Peyer's patch (tissue), 4 donors: ENCODE data around the gene POLR3H. TPM values are rescaled to one million over a fixed set of nuclear protein-coding genes. Genes with fewer than 3 reads are reported as not detected.

Source experiments
- DNase-seq, 3 donors: peaks; one replicate each; pipeline ENCODE4 v3.0.0-alpha.2; 2017 to 2019
- H3K27ac ChIP-seq, 4 donors: fragments of 200-600 bp; sonication (generic); one replicate each; pipeline ENCODE4 v1.5.1; 2016 to 2019
- H3K27me3 ChIP-seq, 2 donors: fragments of 200-600 bp; sonication (generic); one replicate each; pipeline ENCODE4 v1.5.1; 2019
- H3K36me3 ChIP-seq, 3 donors: fragments of 200-600 bp; sonication (generic); one replicate each; pipeline ENCODE4 v1.5.1; 2016 to 2019
- H3K4me1 ChIP-seq, 4 donors: fragments of 200-600 bp; sonication (generic); one replicate each; pipeline ENCODE4 v1.5.1; 2016 to 2019
- H3K4me3 ChIP-seq, 4 donors: fragments of 200-600 bp; sonication (generic); 1 replicate in 3 of 4; 2 replicates in 1 of 4; pipeline ENCODE4 v1.5.1; 2016 to 2019; ENCODE audit warnings: mild to moderate bottlenecking in 1 of 4
- H3K9me3 ChIP-seq, 4 donors: fragments of 200-600 bp; sonication (generic); one replicate each; pipeline ENCODE4 v1.5.1; 2016 to 2019; ENCODE audit warnings: mild to moderate bottlenecking in 1 of 4
- POLR2A ChIP-seq, 2 donors: fragments of 450-650 bp; IDR thresholded peaks; one replicate each; pipeline ENCODE4 v1.5.1; 2017; ENCODE audit warnings: antibody characterized with exemption in 2 of 2, mild to moderate bottlenecking in 2 of 2, moderate library complexity in 2 of 2
- total RNA-seq, 4 donors: library from RNA; depleted of rRNA; stranded (reverse); fragments of >200 nt; gene quantifications; one replicate each; pipeline ENCODE4 v1.1.0, GENCODE V29; 2016
- TF ChIP-seq, protein P1 (sequence below), 6 experiments: fragments of 450-650 bp in 4 of 6; fragments of 200-600 bp in 2 of 6; sonication (generic) in 1 of 6; IDR thresholded peaks; one replicate each; pipeline ENCODE4 v1.5.1; 2017 to 2019; ENCODE audit warnings: antibody characterized with exemption in 6 of 6, mild to moderate bottlenecking in 3 of 6, moderate library complexity in 1 of 6

Gene POLR3H
- total RNA-seq, 4 donors from 2014 or later = 9.5 to 14.9 (median 13.0) TPM

GRCh38 chr22:41584881-41585280, 40.6 kb upstream of the POLR3H start:
- TF ChIP-seq, protein P1, sequence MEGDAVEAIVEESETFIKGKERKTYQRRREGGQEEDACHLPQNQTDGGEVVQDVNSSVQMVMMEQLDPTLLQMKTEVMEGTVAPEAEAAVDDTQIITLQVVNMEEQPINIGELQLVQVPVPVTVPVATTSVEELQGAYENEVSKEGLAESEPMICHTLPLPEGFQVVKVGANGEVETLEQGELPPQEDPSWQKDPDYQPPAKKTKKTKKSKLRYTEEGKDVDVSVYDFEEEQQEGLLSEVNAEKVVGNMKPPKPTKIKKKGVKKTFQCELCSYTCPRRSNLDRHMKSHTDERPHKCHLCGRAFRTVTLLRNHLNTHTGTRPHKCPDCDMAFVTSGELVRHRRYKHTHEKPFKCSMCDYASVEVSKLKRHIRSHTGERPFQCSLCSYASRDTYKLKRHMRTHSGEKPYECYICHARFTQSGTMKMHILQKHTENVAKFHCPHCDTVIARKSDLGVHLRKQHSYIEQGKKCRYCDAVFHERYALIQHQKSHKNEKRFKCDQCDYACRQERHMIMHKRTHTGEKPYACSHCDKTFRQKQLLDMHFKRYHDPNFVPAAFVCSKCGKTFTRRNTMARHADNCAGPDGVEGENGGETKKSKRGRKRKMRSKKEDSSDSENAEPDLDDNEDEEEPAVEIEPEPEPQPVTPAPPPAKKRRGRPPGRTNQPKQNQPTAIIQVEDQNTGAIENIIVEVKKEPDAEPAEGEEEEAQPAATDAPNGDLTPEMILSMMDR (IDR thresholded peaks at IDR 0.05) = no peak
- TF ChIP-seq POLR2A (IDR thresholded peaks at IDR 0.05) = no peak
- Histone ChIP-seq H3K36me3 (peaks cover 0 to 62% (median 0%) of the 10 kb centered on the region in 3 donors), H3K4me1 (peaks cover 0 to 11% (median 6%) of the 10 kb centered on the region in 4 donors), H3K27ac (no peak overlapping the region), H3K4me3 (no peak overlapping the region), H3K9me3 (no peaks in the 10 kb centered on the region), H3K27me3 (no peaks in the 10 kb centered on the region)
- no peak for DNase-seq

GRCh38 chr22:41582694-41583093, 38.4 kb upstream of the POLR3H start:
- Histone ChIP-seq H3K4me1 (no peaks in the 10 kb centered on the region), H3K27ac (no peak overlapping the region), H3K27me3 (no peaks in the 10 kb centered on the region), H3K9me3 (no peaks in the 10 kb centered on the region), H3K36me3 (peaks cover 0 to 84% (median 0%) of the 10 kb centered on the region in 3 donors), H3K4me3 (no peak overlapping the region)
- no peak for TF ChIP-seq POLR2A (IDR thresholded peaks at IDR 0.05)
- TF ChIP-seq, protein P1 (IDR thresholded peaks at IDR 0.05) = no peak
- DNase-seq = no peak

DNA sequence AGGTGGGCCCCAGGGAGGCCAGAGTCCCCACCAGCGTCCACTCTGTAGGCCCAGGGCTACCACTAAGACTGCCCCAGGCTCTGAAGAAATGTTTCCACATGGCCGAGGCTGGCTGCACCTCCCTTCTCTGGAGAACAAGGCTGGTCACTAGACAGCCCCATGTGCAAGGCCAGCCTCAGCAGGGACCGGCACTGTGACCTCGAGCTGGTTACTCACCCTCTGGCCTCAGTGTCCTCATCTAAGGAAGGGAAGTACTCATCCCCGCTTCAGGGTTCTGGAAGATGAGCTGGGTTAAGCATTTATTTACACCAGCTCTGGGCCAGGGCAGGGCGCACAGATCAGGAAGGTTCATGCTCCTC, 35.7 kb upstream of the POLR3H start:
- Histone ChIP-seq H3K27me3 (no peaks in the 10 kb centered on the region), H3K9me3 (no peaks in the 10 kb centered on the region), H3K4me3 (no peak overlapping the region), H3K36me3 (peaks cover 0 to 91% (median 0%) of the 10 kb centered on the region in 3 donors), H3K27ac (no peak overlapping the region), H3K4me1 (no peaks in the 10 kb centered on the region)
- no peak for DNase-seq
- no peak for TF ChIP-seq POLR2A (IDR thresholded peaks at IDR 0.05)
- TF ChIP-seq, protein P1 (IDR thresholded peaks at IDR 0.05) = no peak

- no peak overlapping the region for H3K4me3 ChIP-seq
- peaks cover 0 to 86% (median 0%) of the 10 kb centered on the region in 3 donors for H3K36me3 ChIP-seq
- no peaks in the 10 kb centered on the region for H3K4me1 ChIP-seq
- no peak for TF ChIP-seq POLR2A (IDR thresholded peaks at IDR 0.05)
- TF ChIP-seq, protein P1 (IDR thresholded peaks at IDR 0.05) = no peak
- H3K27me3 ChIP-seq = no peaks in the 10 kb centered on the region
- no peak overlapping the region for H3K27ac ChIP-seq
- DNase-seq = no peak
- no peaks in the 10 kb centered on the region for H3K9me3 ChIP-seq
These were observed 35.2 kb upstream of the POLR3H start for GRCh38 chr22:41579297-41579996.

DNA sequence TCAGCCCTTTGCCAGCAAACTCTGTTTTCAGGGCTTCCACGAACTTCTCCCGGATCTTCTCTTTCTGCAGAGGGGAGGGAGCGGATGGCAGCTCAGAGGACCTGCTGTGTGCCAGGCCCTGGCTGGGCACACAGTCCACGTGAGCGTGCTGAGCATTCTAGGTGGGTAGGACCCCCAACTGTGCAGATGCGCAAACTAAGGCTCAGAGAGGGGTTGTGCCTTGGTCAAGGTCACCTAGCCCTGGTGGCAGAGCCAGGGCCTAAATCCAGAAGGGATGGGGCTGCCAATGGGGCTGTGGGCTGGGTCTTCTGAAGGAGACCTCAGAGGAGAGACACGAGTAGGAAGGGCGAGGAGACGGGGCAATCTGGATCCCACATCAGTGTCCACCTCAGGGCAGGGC, 34.5 kb upstream of the POLR3H start:
- Histone ChIP-seq H3K27me3 (no peaks in the 10 kb centered on the region), H3K9me3 (no peaks in the 10 kb centered on the region), H3K36me3 (peaks cover 0 to 80% (median 0%) of the 10 kb centered on the region in 3 donors), H3K4me1 (no peaks in the 10 kb centered on the region), H3K27ac (no peak overlapping the region), H3K4me3 (no peak overlapping the region)
- DNase-seq = no peak
- TF ChIP-seq, protein P1 (IDR thresholded peaks at IDR 0.05) = no peak
- no peak for TF ChIP-seq POLR2A (IDR thresholded peaks at IDR 0.05)
